Activated T-cell treated with anti-CD3 and anti-CD28 coated beads, Interleukin-2, amount 50 U/mL, for 48 hours (primary cell): ENCODE results near the gene MRPL21.
"Not testable (repeated sequence)": the region's sequence is repeated elsewhere in the genome, so short reads cannot be mapped to it uniquely, and the experiment has no call there.

Experiments
- DNase-seq, 2 experiments: peaks; one replicate each; pipeline ENCODE4 v3.0.0-alpha.2; 2020

Gene MRPL21

GRCh38 chr11:68905421-68906360, 2.1 kb upstream of the MRPL21 start:
- no peak for DNase-seq

- DNase-seq, result peak; percentile 57 to 58
Observed at GRCh38 chr11:68904248-68904847, 716 bp upstream of the MRPL21 start.

- no peak for DNase-seq
Observed at GRCh38 chr11:68900835-68901381, 2.7 kb downstream of the MRPL21 start.

GRCh38 chr11:68897441-68897840, 6.2 kb downstream of the MRPL21 start:
- no peak for DNase-seq

- no peak for DNase-seq
Observed at GRCh38 chr11:68896171-68896959, 7.3 kb downstream of the MRPL21 start.

GRCh38 chr11:68893282-68893681, 10.3 kb downstream of the MRPL21 start:
- no peak for DNase-seq

- DNase-seq, result no peak
Observed at GRCh38 chr11:68892576-68892975, 11.1 kb downstream of the MRPL21 start.

GRCh38 chr11:68891351-68891948, 12.2 kb downstream of the MRPL21 start:
- DNase-seq, result no peak

- DNase-seq, result no peak
Observed at GRCh38 chr11:68890490-68891231, 13.0 kb downstream of the MRPL21 start.

GRCh38 chr11:68889948-68890446, 13.6 kb downstream of the MRPL21 start:
- DNase-seq, result no peak

GRCh38 chr11:68884827-68885226, 18.8 kb downstream of the MRPL21 start:
- not testable (repeated sequence) for DNase-seq

- DNase-seq, result no peak
Observed at GRCh38 chr11:68882391-68882790, 21.2 kb downstream of the MRPL21 start.

- DNase-seq, result no peak
Observed at GRCh38 chr11:68881320-68881719, 22.3 kb downstream of the MRPL21 start.

GRCh38 chr11:68880851-68881250, 22.8 kb downstream of the MRPL21 start:
- no peak for DNase-seq

GRCh38 chr11:68878022-68878421, 25.6 kb downstream of the MRPL21 start:
- DNase-seq, result no peak

GRCh38 chr11:68872216-68873003, 31.2 kb downstream of the MRPL21 start:
- no peak for DNase-seq

GRCh38 chr11:68870470-68870869, 33.2 kb downstream of the MRPL21 start:
- DNase-seq, result no peak

- DNase-seq, result no peak
Observed at GRCh38 chr11:68868221-68868835, 35.3 kb downstream of the MRPL21 start.

GRCh38 chr11:68867066-68867465, 36.6 kb downstream of the MRPL21 start:
- no peak for DNase-seq

- no peak for DNase-seq
Observed at GRCh38 chr11:68865241-68865640, 38.4 kb downstream of the MRPL21 start.
